Measurements from ENCODE around the gene TXNIP.

DNA sequence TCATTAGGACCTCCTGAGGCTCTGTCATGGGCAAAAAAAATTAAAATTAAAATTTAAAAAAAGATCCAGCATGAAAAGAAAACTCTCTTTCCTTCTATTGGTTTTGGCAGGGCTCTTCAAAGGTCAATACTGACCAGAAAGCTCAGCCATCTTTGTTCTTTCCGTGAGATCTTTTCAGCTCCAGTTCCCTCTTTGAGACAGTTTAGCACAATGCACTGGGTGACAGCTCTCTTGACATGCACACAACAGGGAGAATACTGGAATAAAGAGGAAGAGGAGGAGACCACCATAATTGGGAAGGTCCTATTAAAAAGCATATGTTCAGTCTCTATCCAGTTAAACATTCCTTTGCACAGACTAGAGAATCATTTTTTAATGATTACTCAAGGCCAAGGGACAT is 44.9 kb downstream of the TXNIP start:
- TF ChIP-seq POLR2AphosphoS5 (IDR thresholded peaks at IDR 0.05; ENCODE audit: low read depth, low read length) (no peak), POLR2A (IDR thresholded peaks at IDR 0.05; ENCODE audit: low read depth, low read length) (no peak), TAF1 (IDR thresholded peaks at IDR 0.05; ENCODE audit: low read depth, low read length) (no peak), PAX5 (IDR thresholded peaks at IDR 0.05; ENCODE audit: insufficient read depth, low read length, severe bottlenecking) (no peak), SPI1 (IDR thresholded peaks at IDR 0.05; ENCODE audit: low read depth, low read length) (no peak)
